GM12892 (cell line): ENCODE results near the gene SERTAD1.

Experiments used
- POLR2A ChIP-seq: IDR thresholded peaks from 2 replicates; pipeline ENCODE4 v1.6.1; 2011; ENCODE audit warnings: low read depth, low read length, control low read depth
- TAF1 ChIP-seq: IDR thresholded peaks from 2 replicates; pipeline ENCODE4 v1.6.1; 2011; ENCODE audit warnings: low read depth, mild to moderate bottlenecking, control low read depth, low read length, borderline replicate concordance

DNA sequence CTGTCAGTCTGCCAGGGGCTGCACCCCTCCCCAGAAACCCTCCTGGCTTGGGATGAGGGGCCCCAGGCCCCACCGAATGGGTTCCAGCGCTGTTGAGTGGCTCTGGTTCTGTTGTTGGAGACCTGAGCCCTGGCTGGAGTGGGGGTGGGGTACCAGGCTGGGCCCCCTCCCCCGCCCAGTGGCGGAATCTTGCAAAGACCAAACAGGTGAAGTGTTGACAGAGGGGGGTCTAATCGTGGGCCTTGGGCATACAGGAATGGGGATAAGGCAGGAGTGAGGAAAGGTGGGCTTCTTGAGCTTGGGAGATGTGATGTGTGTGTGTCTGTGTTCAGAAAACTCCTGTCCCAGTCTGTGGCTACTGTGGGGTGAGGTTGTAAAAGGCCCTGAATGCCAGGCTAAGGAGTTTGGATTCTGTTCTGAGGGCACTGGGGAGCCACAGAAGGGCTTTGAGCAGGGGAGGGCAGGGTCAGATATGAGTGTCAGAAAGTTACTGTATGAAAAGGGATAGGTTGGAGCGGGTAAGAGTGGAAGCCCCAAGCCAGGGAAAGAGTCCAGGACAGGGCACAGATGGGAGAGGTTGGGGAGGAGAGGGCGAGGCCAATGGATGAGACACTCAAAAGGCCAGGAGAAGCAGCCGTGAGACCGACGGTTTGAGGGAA is 35.6 kb downstream of the SERTAD1 start, which contains the start of gene HIPK4:
- TF ChIP-seq TAF1 (no peak), POLR2A (no peak)
